Transverse colon (tissue), 4 donors: ENCODE measurements around the gene KLK7. TPM values are rescaled to one million over a fixed set of nuclear protein-coding genes. Genes with fewer than 3 reads are reported as not detected.

Source experiments
- DNase-seq: peaks from one replicate; pipeline ENCODE4 v3.0.0-alpha.2; 2019
- H3K27ac ChIP-seq, 4 donors: fragments of 200-600 bp; sonication (generic); 2 replicates each; pipeline ENCODE4 v1.5.1; 2016 to 2018; ENCODE audit warnings: inconsistent platforms in 4 of 4
- H3K27me3 ChIP-seq: fragments of 200-600 bp; sonication (generic); 2 replicates; pipeline ENCODE4 v1.5.1; 2017; ENCODE audit warnings: inconsistent platforms
- H3K36me3 ChIP-seq, 4 donors: fragments of 200-600 bp; sonication (generic); 2 replicates each; pipeline ENCODE4 v1.5.1; 2017 to 2019; ENCODE audit warnings: inconsistent platforms in 4 of 4
- H3K4me1 ChIP-seq, 4 donors: fragments of 200-600 bp; sonication (generic); 2 replicates each; pipeline ENCODE4 v1.5.1; 2017 to 2020; ENCODE audit warnings: inconsistent platforms in 4 of 4
- H3K4me3 ChIP-seq, 4 donors: fragments of 200-600 bp; sonication (generic); 1 replicate in 1 of 4; 2 replicates in 3 of 4; pipeline versions ENCODE4 v1.5.1 to v1.6.1; 2017 to 2019; ENCODE audit warnings: inconsistent platforms in 4 of 4
- H3K9me3 ChIP-seq, 2 donors: fragments of 200-600 bp; sonication (generic); 2 replicates each; pipeline ENCODE4 v1.5.1; 2017 to 2019; ENCODE audit warnings: inconsistent platforms in 2 of 2
- EP300 ChIP-seq: sonication (generic); formaldehyde crosslinking; IDR thresholded peaks from one replicate; pipeline ENCODE4 v1.6.1; 2017; ENCODE audit warnings: antibody characterized with exemption, low read depth
- POLR2A ChIP-seq: fragments of 450-650 bp; IDR thresholded peaks from one replicate; pipeline ENCODE4 v1.6.1; 2016; ENCODE audit warnings: antibody characterized with exemption, mild to moderate bottlenecking, moderate library complexity
- POLR2AphosphoS5 ChIP-seq, 3 donors: sonication (generic); formaldehyde crosslinking; IDR thresholded peaks; one replicate each; pipeline ENCODE4 v1.6.1; 2016; ENCODE audit warnings: antibody characterized with exemption in 3 of 3
- WGBS, 2 donors: methylation state at CpG; one replicate each; pipeline ENCODE4 v1.1.5; 2018; ENCODE audit warnings: low coverage in 1 of 2; 5-methylcytosine and 5-hydroxymethylcytosine counted together
- in situ Hi-C, 4 donors: fragments of 200-750 bp; cut with MboI; loops; one replicate each; pipeline versions ENCODE4 v1.15.0 to v1.15.1; 2017; ENCODE audit warnings: low sequenced_read_pairs in 3 of 4, low pct_ligation_motif_present in 1 of 4, low pct_unique_long_range_greater_than_20kb in 1 of 4
- intact Hi-C: fragments of 100-400 bp; cut with DNase I; formaldehyde crosslinking; loops from one replicate; pipeline ENCODE4 v1.15.1; 2023; ENCODE audit warnings: low total_unique reads
- total RNA-seq, 4 donors: library from RNA; depleted of rRNA; stranded (reverse); fragments of >200 nt; gene quantifications; one replicate each; pipeline ENCODE4 v1.1.0, GENCODE V29; 2016
- TF ChIP-seq, protein P1 (sequence below), 5 experiments: fragments of 200-600 bp in 3 of 5; fragments of 450-650 bp in 2 of 5; sonication (generic) in 3 of 5; IDR thresholded peaks; 1 replicate in 2 of 5; 2 replicates in 3 of 5; pipeline ENCODE4 v1.5.1; 2016 to 2017; ENCODE audit warnings: antibody characterized with exemption in 5 of 5, inconsistent platforms in 3 of 5, mild to moderate bottlenecking in 2 of 5, moderate library complexity in 1 of 5

The KLK7 gene
- total RNA-seq, 4 donors from 2014 or later: not detected

DNA sequence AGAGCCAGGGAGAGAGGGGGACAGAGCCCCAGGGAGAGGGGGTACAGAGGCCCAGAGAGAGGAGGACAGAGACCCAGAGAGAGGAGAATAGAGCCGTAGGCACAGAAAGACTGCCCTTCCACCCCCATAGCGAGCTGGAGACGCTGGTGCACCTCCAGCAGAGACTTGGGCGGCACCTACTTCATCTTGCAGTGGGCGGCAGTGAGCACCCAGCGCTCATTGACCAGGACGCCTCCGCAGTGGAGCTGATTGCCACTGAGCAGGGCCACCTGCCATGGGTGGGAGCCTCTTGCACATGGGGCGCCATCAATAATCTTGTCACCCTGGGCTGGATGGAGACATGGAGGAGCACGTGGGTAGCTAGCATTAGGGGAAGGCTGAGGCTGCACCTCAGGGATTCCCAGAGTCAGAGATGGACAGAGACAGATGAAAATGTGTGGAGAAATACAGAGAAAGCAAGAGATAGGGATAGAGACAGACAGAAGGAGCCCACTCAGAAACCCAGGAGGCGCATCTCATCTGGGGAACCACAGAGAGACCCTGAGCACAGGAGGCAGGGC lies 2.0 kb downstream of the KLK7 start:
- Histone ChIP-seq H3K36me3 (no peaks in the 10 kb centered on the region), H3K27me3 (peaks cover 31% of the 10 kb centered on the region), H3K9me3 (no peaks in the 10 kb centered on the region), H3K27ac (no peak overlapping the region), H3K4me3 (no peak overlapping the region), H3K4me1 (no peaks in the 10 kb centered on the region)
- TF ChIP-seq POLR2A: no peak
- no peak for TF ChIP-seq EP300
- TF ChIP-seq, protein P1, sequence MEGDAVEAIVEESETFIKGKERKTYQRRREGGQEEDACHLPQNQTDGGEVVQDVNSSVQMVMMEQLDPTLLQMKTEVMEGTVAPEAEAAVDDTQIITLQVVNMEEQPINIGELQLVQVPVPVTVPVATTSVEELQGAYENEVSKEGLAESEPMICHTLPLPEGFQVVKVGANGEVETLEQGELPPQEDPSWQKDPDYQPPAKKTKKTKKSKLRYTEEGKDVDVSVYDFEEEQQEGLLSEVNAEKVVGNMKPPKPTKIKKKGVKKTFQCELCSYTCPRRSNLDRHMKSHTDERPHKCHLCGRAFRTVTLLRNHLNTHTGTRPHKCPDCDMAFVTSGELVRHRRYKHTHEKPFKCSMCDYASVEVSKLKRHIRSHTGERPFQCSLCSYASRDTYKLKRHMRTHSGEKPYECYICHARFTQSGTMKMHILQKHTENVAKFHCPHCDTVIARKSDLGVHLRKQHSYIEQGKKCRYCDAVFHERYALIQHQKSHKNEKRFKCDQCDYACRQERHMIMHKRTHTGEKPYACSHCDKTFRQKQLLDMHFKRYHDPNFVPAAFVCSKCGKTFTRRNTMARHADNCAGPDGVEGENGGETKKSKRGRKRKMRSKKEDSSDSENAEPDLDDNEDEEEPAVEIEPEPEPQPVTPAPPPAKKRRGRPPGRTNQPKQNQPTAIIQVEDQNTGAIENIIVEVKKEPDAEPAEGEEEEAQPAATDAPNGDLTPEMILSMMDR (IDR thresholded peaks at IDR 0.05): no peak
- no peak for TF ChIP-seq POLR2AphosphoS5 (IDR thresholded peaks at IDR 0.05)
- in situ Hi-C loops: no loop called here
- WGBS, 2 donors: 0 to 48% methylated on average over 1 to 11 of the region's 11 CpGs
- intact Hi-C loops: no loop called here
- no peak for DNase-seq

DNA sequence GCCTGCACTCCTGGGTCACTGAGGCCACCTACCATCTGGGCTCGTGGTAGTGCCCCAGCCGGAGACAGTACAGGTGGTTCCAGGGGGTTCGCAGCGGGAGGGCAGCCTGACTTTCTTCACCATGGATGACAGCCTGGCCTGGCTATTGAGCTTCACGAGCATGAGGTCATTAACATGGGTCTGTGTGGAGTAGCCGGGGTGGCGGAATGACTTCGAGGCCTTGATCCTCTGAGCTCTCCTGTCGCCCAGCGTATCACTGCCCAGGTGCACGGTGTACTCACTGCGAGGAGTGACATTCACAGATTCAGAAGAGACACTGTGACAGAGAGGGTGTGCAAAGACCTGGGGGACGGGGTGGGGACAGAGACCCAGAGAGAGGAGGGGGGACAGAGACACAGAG lies 3.5 kb downstream of the KLK7 start:
- no peak for DNase-seq
- TF ChIP-seq EP300 (no peak), POLR2AphosphoS5 (IDR thresholded peaks at IDR 0.05) (no peak), POLR2A (no peak)
- TF ChIP-seq, protein P1 (IDR thresholded peaks at IDR 0.05): no peak
- in situ Hi-C loops: no loop called here
- 49 to 50% methylated on average over 7 to 13 of the region's 13 CpGs for WGBS, 2 donors
- peaks cover 23% of the 10 kb centered on the region for H3K27me3 ChIP-seq
- no peak overlapping the region for H3K27ac ChIP-seq
- H3K36me3 ChIP-seq: no peaks in the 10 kb centered on the region
- no peak overlapping the region for H3K4me3 ChIP-seq
- no peaks in the 10 kb centered on the region for H3K9me3 ChIP-seq
- H3K4me1 ChIP-seq: no peaks in the 10 kb centered on the region
- intact Hi-C loops: no loop called here

DNA sequence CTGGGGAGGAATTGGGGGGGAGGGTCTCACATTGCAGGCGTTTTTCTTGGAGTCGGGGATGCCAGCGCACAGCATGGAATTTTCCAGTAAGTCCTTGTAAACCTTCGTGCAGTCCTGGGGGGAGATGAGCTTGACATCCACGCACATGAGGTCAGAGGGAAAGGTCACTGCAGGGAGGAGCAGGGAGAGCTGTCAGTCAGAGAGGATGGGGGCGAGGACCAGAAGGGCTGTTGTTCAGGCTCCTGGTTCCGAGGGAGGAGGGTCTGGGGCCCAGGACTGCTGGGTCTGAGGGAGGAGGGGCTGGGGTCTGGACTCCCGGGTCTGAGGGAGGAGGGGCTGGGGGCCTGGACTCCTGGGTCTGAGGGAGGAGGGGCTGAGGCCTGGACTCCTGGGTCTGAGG lies 4.0 kb downstream of the KLK7 start:
- no peak for DNase-seq
- intact Hi-C loops (no loop called here), in situ Hi-C loops (no loop called here)
- H3K4me3 ChIP-seq: no peak overlapping the region
- H3K9me3 ChIP-seq: no peaks in the 10 kb centered on the region
- no peaks in the 10 kb centered on the region for H3K36me3 ChIP-seq
- peaks cover 23% of the 10 kb centered on the region for H3K27me3 ChIP-seq
- WGBS, 2 donors: 20 to 30% methylated on average over 1 to 8 of the region's 8 CpGs
- TF ChIP-seq POLR2AphosphoS5 (IDR thresholded peaks at IDR 0.05) (no peak), EP300 (no peak), POLR2A (no peak)
- TF ChIP-seq, protein P1 (IDR thresholded peaks at IDR 0.05): no peak
- no peak overlapping the region for H3K27ac ChIP-seq
- no peaks in the 10 kb centered on the region for H3K4me1 ChIP-seq

DNA sequence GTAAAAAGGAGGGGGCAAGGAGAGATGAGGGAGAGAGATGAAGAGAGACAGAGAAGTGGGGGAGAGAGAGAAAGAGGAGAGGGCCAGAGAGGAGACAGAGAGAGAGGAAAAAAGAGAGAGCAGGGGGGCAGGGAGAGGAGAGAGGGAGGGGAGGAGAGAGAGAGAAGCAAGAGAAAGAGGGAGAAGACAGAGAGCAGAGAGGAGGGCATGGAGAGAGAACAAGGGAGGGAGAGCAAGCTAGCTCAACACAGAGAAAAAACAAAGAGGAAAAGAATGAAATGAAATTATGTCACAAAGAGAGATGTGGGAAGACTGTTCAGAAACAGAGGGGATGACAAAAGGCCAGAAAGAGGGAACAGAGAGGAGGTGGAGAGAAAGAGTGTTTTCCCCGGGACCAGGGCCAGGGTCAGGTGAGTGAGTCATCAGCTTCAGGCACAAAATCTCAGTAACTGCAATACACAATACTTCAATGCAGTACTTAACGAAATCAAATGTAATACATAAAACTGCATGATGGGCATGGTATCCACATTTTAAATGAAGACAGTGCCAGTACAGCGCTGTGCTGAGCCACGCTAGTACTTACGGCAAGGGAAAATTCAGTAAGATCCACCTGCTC lies 4.8 kb downstream of the KLK7 start:
- Histone ChIP-seq H3K4me3 (no peak overlapping the region), H3K27me3 (peaks cover 21% of the 10 kb centered on the region), H3K27ac (no peak overlapping the region), H3K9me3 (no peaks in the 10 kb centered on the region), H3K4me1 (no peaks in the 10 kb centered on the region), H3K36me3 (no peaks in the 10 kb centered on the region)
- no peak for DNase-seq
- whole genome bisulfite sequencing, 2 donors: 45 to 53% methylated on average over 5 of the region's 5 CpGs
- in situ Hi-C loops (no loop called here), intact Hi-C loops (no loop called here)
- TF ChIP-seq EP300 (no peak), POLR2A (no peak), POLR2AphosphoS5 (IDR thresholded peaks at IDR 0.05) (no peak)
- TF ChIP-seq, protein P1 (IDR thresholded peaks at IDR 0.05): no peak
